CD4-positive, alpha-beta T cell treated with Interleukin-21 for 1 hour (primary cell): ENCODE measurements around the gene SLC24A3.
"Not testable (repeated sequence)": the region's sequence is repeated elsewhere in the genome, so short reads cannot be mapped to it uniquely, and the experiment has no call there.

ENCODE experiments used
- DNase-seq: peaks from one replicate; pipeline ENCODE4 v3.0.0-alpha.2; 2020

Gene SLC24A3

DNA sequence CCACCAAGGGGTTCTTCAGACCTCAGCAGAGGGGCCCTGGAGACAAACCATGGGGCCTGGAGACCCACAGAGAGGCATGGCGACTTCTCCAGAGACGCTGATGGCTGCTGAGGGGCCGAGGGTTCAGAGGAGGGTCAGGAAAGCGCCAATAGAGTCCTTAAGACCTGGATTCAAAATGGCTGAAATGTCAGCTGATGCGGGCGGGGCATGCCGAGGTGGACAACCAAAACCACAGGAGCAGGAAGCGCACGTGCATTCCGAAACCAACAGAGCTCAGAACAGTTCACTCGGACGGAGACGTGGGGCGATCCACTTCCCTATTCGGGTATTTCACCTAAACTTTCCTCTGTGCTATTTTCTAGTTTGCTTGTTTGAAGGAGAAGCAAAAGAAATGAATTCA is 445.7 kb downstream of the SLC24A3 start:
- DNase-seq = peak; percentile 17

DNA sequence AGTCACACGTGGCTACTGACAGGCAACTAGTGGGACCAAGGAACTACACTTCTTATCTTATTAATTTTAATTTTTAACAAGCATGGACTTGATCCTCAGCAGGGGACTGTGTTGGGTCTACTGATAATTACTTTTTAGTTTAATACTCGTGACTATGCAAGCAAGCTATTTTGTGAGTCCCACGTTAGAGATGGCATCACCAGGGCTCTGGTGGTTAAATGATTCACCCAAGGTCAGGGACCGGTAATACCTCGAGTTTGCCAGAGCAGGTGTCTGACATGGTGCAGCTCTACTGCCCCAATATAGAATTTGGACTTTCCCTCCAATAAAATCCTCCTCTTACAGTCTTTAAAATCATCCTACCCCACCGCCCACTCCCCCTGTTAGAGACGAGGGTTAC is 447.0 kb downstream of the SLC24A3 start:
- DNase-seq = no peak

DNA sequence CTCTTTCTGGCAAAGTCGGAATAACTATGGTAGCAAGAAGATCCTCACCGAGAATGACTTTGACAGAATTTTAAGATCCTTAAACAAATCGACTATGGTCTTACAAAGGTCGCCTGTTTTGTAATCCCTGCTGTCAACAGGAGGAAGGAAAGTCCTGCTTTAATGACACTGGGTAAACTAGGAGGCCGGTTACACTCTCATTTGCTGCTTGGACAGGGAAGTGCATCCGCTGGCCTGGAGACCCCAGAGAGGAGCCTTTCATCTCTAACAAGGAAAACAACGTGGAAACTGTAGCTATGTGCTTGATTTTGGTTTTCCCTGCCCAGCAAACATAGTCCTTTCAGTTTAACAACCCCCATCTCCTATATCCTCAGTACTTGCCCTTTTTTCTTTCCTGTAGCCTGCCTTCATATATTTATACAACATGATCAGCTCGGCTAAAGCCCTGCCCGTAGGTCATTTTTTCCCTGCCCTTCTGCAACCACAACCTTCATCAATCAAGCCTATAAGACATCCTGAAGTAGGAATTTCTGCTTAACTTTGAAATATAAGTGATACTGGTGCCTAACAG is 448.5 kb downstream of the SLC24A3 start:
- DNase-seq = no peak

DNA sequence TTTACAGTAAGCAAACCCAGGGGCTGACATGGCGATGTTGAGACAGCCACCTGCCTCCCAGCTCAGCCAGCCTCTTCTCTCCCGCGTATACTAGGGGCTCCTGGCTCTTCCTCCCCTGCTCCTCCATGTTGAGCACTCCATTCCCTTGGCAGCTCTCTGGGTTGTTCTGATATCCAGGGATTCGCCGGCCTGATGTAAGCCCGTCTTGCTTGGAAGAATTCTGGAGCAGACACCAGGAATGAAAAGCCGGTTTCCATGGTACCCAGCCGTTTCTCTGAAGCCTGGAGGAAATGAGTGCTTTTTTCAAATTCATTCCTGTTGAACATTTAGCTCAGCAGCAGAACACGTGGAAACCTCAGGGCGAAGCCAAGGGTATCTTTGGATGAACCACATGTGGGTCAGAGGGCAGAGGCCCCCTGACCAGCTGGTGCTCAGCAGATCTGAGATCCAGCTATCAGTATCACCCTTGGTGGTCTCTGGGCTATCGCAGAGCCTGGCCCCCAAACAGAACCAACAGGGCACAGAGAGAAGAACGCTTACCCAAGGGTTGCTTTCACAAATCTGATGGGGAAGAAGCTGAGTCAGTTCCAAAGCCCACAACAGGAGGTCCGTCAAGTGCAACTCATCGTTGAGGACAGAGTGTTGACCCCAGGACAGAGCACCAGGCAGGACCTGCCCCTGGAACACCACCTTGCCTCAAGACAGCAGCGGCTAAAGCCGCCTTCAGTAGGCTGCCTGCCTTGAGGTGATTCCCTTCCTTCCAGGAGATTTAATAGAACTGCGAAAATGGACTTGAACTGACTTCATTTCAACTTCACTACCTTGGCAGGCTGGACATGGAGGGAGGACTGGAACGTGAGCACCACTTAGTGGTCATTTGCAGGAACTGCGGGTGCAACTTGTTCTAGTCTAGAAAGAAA is 449.5 kb downstream of the SLC24A3 start:
- DNase-seq = peak; percentile 37

DNA sequence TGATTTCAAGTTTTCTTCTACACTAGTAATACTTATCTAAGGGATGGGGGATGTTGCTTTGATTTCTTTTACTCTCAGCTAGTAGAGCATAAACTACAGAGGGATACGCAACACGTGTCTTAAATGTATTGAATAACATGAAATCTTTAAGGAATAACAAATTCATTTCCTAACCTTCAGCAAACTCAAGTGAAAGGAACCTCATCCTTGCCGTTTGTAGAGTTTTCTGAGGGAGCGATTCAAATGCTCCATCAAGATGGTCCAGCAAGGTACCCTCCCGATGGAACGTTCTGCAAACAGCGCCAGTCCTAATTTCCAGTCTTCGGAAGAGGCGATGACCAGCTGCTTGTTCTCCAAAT is 450.2 kb downstream of the SLC24A3 start:
- DNase-seq = no peak

DNA sequence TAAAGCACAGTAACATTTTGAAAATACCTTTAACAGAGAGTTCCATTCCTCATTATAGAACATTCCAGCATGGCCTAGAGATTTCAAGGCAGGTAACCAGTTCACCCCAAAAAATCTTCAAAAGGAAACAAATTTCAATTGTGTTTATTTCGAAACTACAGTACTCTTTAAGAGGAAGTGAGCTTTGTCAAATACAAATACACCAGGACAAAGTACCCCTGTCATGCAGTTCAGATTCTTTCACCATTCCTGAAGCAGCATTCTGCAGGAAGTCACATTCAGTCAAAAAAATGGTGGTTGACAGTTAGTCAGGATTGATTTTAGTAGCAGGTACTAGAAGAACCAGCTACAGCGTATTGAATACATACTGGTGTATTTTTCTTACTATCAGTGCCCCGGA is 456.0 kb downstream of the SLC24A3 start:
- DNase-seq = no peak

DNA sequence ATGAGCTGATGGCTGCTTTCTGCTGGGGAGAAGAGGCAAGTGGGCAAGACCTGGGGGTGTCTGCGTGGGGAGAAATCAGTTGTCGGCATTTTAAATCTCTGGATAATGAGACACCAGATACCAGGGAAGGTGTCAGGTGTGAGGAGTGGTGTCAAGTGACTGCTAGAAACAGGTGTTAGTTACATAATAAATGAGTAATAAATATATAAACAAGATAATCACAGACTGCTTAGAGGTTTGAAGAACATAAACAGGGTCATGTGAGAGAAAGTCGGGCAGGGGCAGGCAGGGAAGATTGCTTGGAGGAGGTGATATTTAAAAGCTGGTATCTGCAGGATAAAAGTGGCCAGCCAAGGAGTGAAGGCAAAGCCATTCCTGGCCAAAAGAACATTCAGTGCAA is 458.4 kb downstream of the SLC24A3 start:
- DNase-seq = no peak

DNA sequence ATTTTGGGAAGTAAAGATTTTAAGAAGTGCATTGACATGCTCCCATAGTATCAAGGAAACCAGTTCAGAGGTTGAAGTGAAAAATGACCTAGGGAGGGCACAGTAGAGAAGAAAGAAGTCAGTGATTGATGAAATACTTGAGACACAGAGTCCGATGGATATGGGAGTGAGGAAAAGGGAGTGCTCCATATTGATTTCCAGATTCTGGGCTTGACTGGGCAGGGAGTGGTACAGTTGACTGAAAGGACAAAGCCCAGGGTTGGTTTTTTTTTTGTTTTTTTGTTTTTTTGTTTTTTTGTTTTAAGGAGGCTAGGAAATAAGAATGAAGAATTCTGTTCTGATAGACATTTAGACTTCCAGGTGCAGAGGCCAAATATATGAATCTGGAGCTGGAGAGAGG is 458.9 kb downstream of the SLC24A3 start:
- no peak for DNase-seq

DNA sequence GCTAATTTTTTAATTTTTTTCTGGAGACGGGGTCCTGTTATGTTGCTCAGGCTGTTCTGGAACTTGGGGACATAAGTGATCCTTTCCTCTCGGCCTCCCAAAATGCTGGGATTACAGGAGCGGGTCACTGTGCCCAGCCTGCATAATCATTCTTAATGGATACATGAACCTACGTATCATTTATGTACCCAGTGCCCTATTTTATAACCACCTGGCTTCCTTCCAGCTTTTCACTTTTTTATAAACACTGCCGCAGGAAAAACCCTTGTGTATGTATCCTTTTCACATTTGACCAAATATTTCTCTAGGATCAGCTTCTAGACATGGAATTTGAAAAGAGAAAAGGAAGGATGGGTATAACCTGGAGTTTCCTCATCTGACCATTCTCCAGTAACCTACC is 460.1 kb downstream of the SLC24A3 start:
- DNase-seq = no peak

DNA sequence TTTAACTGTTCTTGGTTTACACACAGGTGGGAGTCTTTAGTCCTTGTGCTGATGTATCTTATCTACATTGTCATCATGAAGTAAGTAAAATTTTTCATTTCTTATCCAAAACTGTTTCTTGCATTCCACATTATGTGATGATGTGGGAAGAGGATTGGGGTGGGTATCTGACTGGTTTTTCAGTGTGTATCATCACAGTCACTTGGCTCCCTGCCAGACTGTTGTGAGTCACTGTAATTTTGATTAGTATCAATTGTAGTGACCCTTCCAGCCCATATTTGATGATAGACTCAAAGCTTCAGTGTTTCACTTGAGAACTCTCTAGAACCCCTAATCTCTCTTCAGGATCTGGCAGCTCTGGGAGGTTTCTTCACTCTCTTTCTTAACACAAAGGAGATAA is 461.1 kb downstream of the SLC24A3 start:
- no peak for DNase-seq

DNA sequence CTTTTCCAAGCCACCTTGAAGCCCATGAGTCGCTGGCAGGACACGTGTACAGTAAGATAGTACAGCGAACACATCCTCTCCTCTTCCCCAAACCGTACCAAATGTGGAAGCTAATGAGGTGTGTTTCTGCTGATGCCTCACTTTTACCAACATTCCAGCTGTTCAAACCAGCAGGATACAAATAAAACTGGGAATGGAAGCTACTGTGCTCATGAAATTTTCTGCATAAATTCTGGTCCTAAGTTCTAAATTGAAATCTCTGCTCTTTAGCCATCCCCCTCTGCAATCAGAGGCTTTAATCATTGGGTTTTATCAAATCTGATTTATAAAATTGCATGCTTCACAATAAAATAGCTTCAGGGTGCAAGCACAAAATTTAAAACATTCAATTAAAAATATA is 463.8 kb downstream of the SLC24A3 start:
- no peak for DNase-seq

DNA sequence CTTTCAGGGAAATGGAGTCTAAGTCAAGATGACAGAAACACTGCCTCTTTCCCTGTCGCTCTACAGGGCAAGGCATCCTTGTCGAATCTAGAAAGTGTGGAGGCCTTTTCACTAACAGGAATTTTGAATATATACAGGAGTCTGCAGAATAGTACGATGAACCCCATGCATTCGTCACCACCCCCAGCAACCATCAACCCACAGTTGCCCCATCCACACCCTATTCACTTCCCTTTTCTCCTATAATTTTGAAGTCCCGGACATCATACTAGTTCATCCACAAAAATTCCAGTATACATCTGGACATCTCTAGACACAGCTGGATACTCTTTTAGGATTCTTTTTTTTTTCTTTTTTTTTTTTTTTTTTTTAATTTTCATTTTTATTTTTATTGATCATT is 464.9 kb downstream of the SLC24A3 start:
- no peak for DNase-seq

DNA sequence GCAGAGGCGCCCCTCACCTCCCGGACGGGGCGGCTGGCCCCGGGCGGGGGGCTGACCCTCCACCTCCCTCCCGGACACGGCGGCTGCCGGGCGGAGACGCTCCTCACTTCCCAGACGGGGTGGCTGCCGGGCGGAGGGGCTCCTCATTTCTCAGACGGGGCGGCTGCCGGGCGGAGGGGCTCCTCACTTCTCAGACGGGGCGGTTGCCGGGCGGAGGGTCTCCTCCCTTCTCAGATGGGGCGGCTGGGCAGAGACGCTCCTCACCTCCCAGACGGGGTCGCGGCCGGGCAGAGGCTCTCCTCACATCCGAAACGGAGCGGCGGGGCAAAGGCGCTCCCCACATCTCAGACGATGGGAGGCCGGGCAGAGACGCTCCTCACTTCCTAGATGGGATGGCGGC is 466.1 kb downstream of the SLC24A3 start:
- not testable (repeated sequence) for DNase-seq

DNA sequence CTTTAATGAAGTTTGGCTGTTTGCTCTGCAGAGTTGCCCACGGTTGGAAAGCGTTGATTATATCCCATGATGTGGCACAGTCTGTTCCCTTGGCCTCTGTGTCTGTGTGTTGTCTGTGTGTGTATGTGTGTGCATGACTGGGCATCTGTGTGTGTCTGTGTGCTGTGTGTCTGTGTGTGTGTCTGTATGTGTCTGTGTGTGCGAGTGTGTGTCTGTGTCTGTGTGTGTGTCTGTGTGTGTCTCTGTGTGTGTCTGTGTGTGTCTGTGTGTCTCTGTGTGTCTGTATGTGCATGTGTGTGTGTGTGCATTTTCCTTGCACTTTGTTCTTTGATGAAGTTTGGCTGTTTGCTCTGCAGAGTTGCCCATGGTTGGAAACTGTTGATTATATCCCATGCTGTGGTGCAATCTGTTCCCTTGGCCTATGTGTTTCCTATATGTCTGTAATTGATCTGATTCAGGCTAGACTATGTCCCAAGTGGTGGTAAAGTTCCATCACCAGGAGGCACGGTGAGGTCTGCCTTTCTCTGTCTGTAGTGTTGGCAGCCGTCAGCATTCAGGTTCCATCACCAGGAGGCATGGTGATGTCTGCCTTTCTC is 467.6 kb downstream of the SLC24A3 start:
- DNase-seq = no peak

DNA sequence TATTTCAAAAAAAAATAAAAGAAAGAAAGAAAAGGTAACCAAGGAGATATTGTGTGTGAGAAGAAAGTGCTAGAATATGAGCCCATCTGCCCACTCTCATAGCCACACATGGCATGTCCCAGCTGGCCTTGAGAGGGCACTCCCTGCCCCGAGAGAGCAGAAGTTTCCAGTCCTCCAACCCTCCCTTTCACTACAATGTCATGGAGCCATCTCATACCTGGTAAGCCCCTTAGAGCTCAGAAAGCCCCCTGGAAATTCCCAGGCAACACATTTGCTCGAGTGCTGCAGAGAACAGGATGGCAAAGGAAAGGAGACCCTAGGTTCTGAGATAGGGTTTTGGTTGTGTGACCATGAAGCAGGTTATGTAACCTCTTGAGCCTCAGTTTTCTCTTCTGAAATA is 469.8 kb downstream of the SLC24A3 start:
- DNase-seq = no peak

DNA sequence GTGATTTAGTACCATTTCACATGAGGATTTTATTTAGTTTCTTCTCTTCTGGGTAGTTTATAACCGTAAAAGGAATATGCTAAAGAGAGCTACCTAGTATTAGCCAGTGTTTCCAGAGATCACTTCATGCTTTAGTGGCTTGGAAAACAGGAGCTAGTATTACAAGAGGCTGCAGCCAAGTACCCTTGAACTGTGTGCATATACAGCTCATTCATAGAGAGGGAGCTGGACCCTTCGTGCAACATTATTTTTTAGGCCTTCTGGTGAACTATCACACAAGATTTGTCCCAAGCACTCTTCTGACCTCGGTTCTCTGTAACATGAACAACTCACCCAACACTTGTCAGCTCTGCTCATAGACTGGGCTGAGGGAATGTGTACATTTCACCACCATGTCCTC is 470.7 kb downstream of the SLC24A3 start:
- DNase-seq = no peak

DNA sequence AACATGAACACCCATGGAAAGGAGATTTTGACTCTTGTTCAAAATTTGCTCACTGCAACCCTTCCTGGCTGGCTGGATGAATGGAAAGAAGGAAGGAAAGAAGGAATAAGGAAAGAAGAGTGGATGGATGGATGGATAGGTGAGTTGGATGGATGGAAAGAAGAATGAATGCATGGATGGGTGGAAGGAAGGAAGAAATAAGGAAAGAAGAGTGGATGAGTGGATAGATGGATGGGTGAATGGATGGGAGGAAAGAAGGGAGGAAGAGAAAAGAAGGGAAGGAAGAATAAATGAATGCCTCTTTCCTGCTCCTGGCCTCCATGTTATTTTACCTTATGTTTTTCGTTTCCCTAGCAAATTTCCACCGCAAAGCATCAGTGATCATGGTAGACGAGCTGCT is 471.4 kb downstream of the SLC24A3 start:
- DNase-seq = no peak

DNA sequence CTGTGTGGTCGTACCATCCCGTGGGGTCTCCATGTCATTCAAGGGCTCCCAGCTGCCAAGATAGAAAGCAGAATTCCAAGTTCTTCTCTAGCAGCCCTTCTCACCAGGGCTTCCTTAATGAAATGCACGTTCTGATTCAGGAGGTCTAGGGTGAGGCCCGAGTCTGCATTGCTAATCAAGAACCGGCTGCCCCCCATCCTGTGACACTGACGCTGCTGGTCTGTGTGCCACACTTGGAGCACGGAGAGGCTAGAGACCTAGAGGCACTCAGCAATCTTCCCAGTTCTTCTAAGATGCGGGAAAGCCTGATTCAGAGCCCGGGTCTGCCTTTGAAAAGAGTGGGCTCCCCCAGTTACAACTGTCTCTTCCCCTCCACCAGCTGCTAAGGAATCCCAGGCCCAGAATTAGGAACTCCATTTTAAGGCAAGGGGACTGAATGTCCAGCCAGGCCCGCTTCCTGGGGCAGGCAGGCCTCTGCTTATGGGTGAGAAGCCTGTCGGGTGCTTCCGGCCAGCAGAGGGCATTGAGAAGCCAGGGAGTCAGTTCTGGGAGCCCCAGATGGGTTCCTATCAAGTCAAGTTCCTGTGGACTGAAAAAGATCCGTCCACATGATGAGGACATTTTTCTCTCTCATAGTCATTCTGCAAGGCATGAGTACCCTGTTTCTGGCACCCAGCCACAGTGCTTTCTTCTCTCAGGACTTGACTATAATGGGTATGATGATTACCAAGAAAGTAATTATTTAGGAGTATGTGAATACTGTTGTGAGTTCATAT is 475.8 kb downstream of the SLC24A3 start:
- DNase-seq = no peak

DNA sequence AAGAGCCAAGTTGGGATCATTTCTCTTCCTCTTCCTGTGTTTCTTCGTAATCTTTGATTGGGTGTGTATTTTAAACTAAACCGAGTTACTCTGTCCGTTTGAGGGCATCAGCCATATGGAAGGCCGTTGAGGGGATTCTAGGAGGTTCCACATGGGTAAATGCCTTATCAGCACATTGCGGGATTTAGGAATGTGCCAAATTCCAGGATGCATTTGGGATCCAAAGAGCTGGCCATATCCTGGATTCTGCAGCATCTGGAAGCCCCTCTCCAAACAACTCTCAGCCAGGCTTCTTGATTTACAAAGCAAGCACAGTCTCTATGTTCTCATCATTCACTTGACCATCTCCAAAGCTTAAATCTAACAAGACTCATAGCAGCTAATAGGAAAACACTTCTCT is 478.0 kb downstream of the SLC24A3 start:
- DNase-seq = no peak

DNA sequence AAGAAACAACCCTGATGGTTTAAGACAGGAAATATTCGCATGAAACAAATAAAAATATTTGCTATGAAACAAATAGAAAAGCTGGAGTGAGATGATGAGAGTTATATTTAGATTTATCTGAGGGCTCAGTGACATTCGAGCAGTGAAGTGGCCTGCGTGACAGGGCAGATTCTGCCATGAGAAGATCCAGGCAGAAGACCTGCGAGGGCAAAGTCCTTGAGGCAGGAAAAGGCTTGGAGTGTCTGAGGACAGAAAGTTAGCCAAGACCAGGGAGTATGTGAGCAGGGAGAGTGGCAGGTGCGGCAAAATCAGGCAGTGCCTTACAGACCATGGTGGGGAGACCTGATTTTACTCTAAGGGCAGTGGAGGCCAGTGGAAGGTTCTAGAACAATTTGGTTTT is 478.7 kb downstream of the SLC24A3 start:
- no peak for DNase-seq

DNA sequence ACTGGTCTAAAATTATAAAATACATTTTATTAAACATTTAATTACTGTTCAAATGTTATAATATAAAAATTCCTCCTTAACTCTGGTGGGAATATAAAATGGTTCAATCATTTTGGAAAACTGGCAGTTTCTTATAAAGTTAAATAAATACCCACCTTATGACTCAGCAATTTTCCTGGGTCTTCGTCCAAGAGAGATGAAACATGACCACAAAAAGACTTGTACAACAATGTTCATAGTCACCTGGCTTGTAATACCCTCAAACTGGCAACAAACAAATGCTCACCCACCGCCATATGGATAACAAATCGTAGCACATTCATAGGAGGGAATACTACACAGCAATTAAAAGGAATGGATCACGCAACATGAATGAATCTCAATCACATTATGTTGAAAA is 479.7 kb downstream of the SLC24A3 start:
- no peak for DNase-seq

DNA sequence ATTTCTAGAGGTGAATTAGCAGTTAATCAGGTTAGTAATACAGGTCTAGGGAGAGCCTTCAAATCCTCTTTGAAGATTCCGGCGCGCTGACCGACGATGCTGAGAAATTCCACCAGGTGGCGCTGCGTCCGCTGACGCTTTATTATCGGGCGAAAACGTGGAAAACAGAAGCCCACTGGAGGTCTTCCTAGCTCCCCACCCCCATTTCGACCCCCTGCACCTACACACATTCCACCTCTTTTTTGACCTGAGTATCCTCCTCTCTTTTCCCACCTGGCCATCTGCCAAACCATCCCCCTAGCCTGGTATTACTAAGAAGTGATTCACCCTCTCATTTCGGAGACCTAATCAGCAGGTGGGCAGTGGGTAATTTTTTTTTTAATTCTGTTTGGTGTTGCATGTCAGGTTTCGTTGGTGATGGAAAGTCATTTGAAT is 480.3 kb downstream of the SLC24A3 start:
- DNase-seq = peak; percentile 18

DNA sequence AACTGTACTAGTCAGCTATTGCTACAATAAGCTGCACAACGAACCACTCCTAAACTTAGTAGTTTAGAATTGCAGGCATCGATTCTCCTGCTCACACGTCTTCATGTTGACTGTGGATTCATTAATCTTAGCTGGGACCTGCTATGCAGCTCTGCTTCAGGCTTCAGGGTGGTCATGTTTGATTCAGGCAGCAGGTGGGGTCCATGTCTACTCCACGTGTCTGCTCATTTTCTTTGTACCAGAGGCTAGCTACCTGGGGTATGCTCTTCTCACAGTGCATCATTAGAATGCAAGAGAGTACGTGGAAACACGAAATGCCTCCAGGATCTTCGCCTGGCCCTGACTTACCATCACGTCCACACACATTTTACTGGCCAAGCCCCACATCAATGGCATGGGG is 481.1 kb downstream of the SLC24A3 start:
- no peak for DNase-seq

DNA sequence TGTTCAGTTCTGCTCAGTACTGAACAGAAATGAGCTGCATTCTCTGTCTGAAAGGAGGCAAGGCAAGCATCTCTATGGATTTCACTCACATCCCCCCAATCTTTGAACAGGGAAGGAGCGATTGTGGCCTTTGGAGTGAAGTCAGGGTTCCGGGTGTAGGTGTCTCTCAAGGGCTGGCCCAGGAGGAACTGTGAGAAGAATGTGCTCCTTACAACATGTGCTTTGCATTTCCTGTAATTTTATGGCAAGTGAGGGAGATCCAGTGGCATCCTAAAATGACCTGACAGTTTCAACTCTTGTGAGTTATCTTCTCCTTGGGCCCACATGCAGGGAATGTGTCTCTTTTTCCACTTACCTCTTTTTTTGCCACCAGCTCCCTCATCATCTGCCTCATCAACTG is 482.6 kb downstream of the SLC24A3 start:
- no peak for DNase-seq
